ENCODE measurements around the gene BNC2. TPM values are rescaled to one million over a fixed set of nuclear protein-coding genes. Genes with fewer than 3 reads are reported as not detected.

Gene BNC2
- total and polyA plus RNA-seq, 2 of the 13 experiments (the other 11 are each of a cell fraction or from before 2014, with no cell fraction given), result not detected

- no peak for TF ChIP-seq MLXIP (CRISPR knock-in tag; IDR thresholded peaks at IDR 0.05; ENCODE audit: borderline replicate concordance)
- no peak for TF ChIP-seq ZNF768 (CRISPR knock-in tag; IDR thresholded peaks at IDR 0.05)
- TF ChIP-seq DNMT3B (CRISPR knock-in tag; conservative IDR thresholded peaks at IDR 0.05), result no peak
- TF ChIP-seq BCLAF1 (IDR thresholded peaks at IDR 0.05), result no peak
- TF ChIP-seq, protein P1, sequence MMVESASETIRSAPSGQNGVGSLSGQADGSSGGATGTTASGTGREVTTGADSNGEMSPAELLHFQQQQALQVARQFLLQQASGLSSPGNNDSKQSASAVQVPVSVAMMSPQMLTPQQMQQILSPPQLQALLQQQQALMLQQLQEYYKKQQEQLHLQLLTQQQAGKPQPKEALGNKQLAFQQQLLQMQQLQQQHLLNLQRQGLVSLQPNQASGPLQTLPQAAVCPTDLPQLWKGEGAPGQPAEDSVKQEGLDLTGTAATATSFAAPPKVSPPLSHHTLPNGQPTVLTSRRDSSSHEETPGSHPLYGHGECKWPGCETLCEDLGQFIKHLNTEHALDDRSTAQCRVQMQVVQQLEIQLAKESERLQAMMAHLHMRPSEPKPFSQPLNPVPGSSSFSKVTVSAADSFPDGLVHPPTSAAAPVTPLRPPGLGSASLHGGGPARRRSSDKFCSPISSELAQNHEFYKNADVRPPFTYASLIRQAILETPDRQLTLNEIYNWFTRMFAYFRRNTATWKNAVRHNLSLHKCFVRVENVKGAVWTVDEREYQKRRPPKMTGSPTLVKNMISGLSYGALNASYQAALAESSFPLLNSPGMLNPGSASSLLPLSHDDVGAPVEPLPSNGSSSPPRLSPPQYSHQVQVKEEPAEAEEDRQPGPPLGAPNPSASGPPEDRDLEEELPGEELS (CRISPR knock-in tag; IDR thresholded peaks at IDR 0.05), result peak; percentile 78
- TF ChIP-seq IRF1 (CRISPR knock-in tag; IDR thresholded peaks at IDR 0.05; ENCODE audit: low read depth), result no peak
- TF ChIP-seq, protein P2, sequence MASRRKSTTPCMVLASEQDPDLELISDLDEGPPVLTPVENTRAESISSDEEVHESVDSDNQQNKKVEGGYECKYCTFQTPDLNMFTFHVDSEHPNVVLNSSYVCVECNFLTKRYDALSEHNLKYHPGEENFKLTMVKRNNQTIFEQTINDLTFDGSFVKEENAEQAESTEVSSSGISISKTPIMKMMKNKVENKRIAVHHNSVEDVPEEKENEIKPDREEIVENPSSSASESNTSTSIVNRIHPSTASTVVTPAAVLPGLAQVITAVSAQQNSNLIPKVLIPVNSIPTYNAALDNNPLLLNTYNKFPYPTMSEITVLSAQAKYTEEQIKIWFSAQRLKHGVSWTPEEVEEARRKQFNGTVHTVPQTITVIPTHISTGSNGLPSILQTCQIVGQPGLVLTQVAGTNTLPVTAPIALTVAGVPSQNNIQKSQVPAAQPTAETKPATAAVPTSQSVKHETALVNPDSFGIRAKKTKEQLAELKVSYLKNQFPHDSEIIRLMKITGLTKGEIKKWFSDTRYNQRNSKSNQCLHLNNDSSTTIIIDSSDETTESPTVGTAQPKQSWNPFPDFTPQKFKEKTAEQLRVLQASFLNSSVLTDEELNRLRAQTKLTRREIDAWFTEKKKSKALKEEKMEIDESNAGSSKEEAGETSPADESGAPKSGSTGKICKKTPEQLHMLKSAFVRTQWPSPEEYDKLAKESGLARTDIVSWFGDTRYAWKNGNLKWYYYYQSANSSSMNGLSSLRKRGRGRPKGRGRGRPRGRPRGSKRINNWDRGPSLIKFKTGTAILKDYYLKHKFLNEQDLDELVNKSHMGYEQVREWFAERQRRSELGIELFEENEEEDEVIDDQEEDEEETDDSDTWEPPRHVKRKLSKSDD (CRISPR knock-in tag; IDR thresholded peaks at IDR 0.05; ENCODE audit: low read depth), result no peak
- TF ChIP-seq SALL1 (CRISPR knock-in tag; IDR thresholded peaks at IDR 0.05), result peak; percentile 37; the same call in 1 of the 2 replicates
- TF ChIP-seq PRMT3 (CRISPR knock-in tag; IDR thresholded peaks at IDR 0.05; ENCODE audit: borderline replicate concordance, low read depth), result no peak
Measured at GRCh38 chr9:16413509-16414016, 456.9 kb downstream of the BNC2 start (continued).
